Suprapubic skin (tissue), 3 donors: Measurements from ENCODE around the gene C3orf85.

ENCODE experiments used
- CTCF ChIP-seq, 2 donors: fragments of 200-600 bp in 1 of 2; fragments of 450-650 bp in 1 of 2; sonication (generic) in 1 of 2; IDR thresholded peaks; one replicate each; pipeline ENCODE4 v1.5.1; 2016 to 2019; ENCODE audit warnings: antibody characterized with exemption in 2 of 2, mild to moderate bottlenecking in 1 of 2, moderate library complexity in 1 of 2
- POLR2AphosphoS5 ChIP-seq, 3 donors: sonication (generic); formaldehyde crosslinking; IDR thresholded peaks; one replicate each; pipeline ENCODE4 v1.6.1; 2017; ENCODE audit warnings: antibody characterized with exemption in 3 of 3

GRCh38 chr3:109131276-109131675 lies 5.2 kb upstream of the C3orf85 start:
- TF ChIP-seq CTCF (IDR thresholded peaks at IDR 0.05) (no peak), POLR2AphosphoS5 (IDR thresholded peaks at IDR 0.05) (no peak)
